Small intestine (tissue), 7 donors: ENCODE measurements around the gene AOPEP. TPM values are rescaled to one million over a fixed set of nuclear protein-coding genes. Genes with fewer than 3 reads are reported as not detected.

Experiments
- DNase-seq, 2 donors: peaks; one replicate each; pipeline versions ENCODE4 v3.0.0 to v3.0.0-alpha.2; 2013
- FAIRE-seq: peaks from 2 replicates; lab custom pipeline; 2012; peaks lifted over from hg19 to GRCh38; lab: Jason Lieb, UNC
- H3K27ac ChIP-seq, 3 donors: one replicate each; pipeline ENCODE4 v1.5.1; 2013; ENCODE audit warnings: low read length in 2 of 3, mild to moderate bottlenecking in 2 of 3, control low read depth in 1 of 3, inconsistent platforms in 1 of 3, low read depth in 1 of 3, moderate library complexity in 1 of 3
- H3K27me3 ChIP-seq, 3 donors: one replicate each; pipeline ENCODE4 v1.6.1; 2013; ENCODE audit warnings: low read length in 3 of 3, inconsistent platforms in 1 of 3; ENCODE audit not compliant: control insufficient read depth in 3 of 3, insufficient read depth in 3 of 3
- H3K36me3 ChIP-seq, 3 donors: one replicate each; pipeline ENCODE4 v1.6.1; 2013; ENCODE audit warnings: low read length in 3 of 3, inconsistent platforms in 1 of 3, low read depth in 1 of 3, mild to moderate bottlenecking in 1 of 3, moderate library complexity in 1 of 3; ENCODE audit not compliant: control insufficient read depth in 3 of 3, insufficient read depth in 2 of 3
- H3K4me1 ChIP-seq, 3 donors: one replicate each; pipeline ENCODE4 v1.6.1; 2013; ENCODE audit warnings: low read length in 2 of 3, inconsistent platforms in 1 of 3, low read depth in 1 of 3, mild to moderate bottlenecking in 1 of 3, moderate library complexity in 1 of 3; ENCODE audit not compliant: control insufficient read depth in 3 of 3, insufficient read depth in 2 of 3
- H3K4me3 ChIP-seq, 3 donors: one replicate each; pipeline ENCODE4 v1.5.1; 2013; ENCODE audit warnings: low read length in 3 of 3, control low read depth in 1 of 3, inconsistent platforms in 1 of 3, low read depth in 1 of 3, mild to moderate bottlenecking in 1 of 3, moderate library complexity in 1 of 3
- H3K9me3 ChIP-seq, 2 donors: one replicate each; pipeline ENCODE4 v1.6.1; 2013; ENCODE audit warnings: low read depth in 1 of 2, low read length in 1 of 2; ENCODE audit not compliant: control insufficient read depth in 2 of 2, insufficient read depth in 1 of 2
- WGBS, 3 donors: extraction: QIAGEN DNeasy Blood & Tissue Kit; methylation state at CpG; one replicate each; pipeline ENCODE4 v1.1.7; 2013; 5-methylcytosine and 5-hydroxymethylcytosine counted together
- polyA plus RNA-seq, 4 donors: library from polyadenylated mRNA; stranded (reverse) in 3 of 4; unstranded in 1 of 4; fragments of 200-250 nt in 3 of 4; fragments of 120-200 nt in 1 of 4; gene quantifications; one replicate each; pipeline versions ENCODE4 v1.2.1 to v1.2.3, GENCODE V29; 2013
- donor health status: healthy with polysubstance abuse.
- donor health status: control.
- donor health status: control.
- donor health status: Bipolar disorder and iron deficiency.
- donor health status: healthy.

The AOPEP gene
- polyA plus RNA-seq, 4 donors = 26.3 to 34.7 (median 28.4) TPM

- H3K4me3 ChIP-seq = no peak overlapping the region
- H3K36me3 ChIP-seq = no peaks in the 10 kb centered on the region
- FAIRE-seq = no peak
- peak; percentile 62 to 77 for DNase-seq
- WGBS, 3 donors = 30 to 39% (median 37%) methylated on average over 4 of the region's 4 CpGs
- H3K9me3 ChIP-seq = peaks cover 0 to 3% of the 10 kb centered on the region in 2 donors
- H3K4me1 ChIP-seq = peaks cover 0 to 20% (median 2%) of the 10 kb centered on the region in 3 donors
- H3K27me3 ChIP-seq = no peaks in the 10 kb centered on the region
- peak overlapping the region in 1 of 3 donors; percentile 49 for H3K27ac ChIP-seq
These were observed 22.9 kb upstream of the AOPEP start for GRCh38 chr9:94703488-94704140.

DNA sequence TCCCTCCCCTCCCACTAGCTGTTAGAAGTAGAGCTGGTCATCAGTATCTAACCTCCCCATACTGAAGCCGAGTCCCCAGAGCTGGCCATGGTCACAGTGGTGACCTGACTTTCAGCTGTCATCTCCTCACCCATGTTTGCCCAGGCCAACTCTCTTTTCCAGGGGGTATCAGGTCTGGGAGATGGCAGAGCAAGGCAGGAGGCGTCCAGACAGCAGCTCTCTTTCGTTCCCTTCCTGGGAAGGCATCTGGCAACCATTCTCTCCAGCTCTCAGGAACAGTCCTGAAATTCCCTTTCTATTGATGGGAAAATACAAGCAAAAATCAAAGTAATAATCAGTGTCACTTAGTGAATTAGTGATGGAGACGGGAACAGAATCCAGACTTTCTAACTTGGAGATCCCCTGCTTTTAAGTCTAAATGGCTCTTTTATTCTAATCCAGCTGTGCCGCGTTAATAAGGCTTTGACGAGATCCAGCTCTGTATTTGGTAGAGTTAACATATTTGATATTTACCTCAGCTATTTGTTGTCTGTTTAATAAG is 21.3 kb upstream of the AOPEP start:
- Histone ChIP-seq H3K36me3 (no peaks in the 10 kb centered on the region), H3K27me3 (no peaks in the 10 kb centered on the region), H3K4me1 (peaks cover 0 to 20% (median 2%) of the 10 kb centered on the region in 3 donors), H3K4me3 (no peak overlapping the region), H3K9me3 (peaks cover 0 to 3% of the 10 kb centered on the region in 2 donors), H3K27ac (no peak overlapping the region)
- DNase-seq (no peak), FAIRE-seq (no peak)
- WGBS, 3 donors = 75 to 90% (median 83%) methylated on average over 7 of the region's 7 CpGs

DNA sequence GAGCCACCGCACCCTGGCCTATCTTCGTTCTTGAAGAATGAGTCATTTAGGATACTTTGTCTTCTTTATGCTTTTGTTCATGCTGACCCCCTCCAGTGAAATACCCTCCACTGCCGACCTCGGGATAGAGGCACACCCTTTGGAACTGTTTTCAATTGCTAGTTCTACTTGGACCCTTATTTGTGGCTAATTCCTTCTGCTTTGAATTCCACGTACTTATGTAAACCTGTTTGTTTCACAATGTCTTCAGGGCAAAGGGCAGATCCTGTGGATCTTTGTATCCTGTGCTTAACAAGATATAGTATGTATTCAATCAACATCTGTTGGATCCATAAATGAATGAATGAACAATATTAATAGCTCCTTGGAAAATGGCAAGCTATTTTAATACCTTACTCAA is 19.6 kb upstream of the AOPEP start:
- WGBS, 3 donors = 30 to 63% (median 46%) methylated on average over 5 of the region's 5 CpGs
- FAIRE-seq = no peak
- H3K27ac ChIP-seq = peak overlapping the region in 1 of 3 donors; percentile 47
- no peaks in the 10 kb centered on the region for H3K36me3 ChIP-seq
- H3K9me3 ChIP-seq = peaks cover 0 to 3% of the 10 kb centered on the region in 2 donors
- DNase-seq = peak; percentile 71 to 79
- no peak overlapping the region for H3K4me3 ChIP-seq
- peaks cover 0 to 20% (median 2%) of the 10 kb centered on the region in 3 donors for H3K4me1 ChIP-seq
- H3K27me3 ChIP-seq = no peaks in the 10 kb centered on the region

DNA sequence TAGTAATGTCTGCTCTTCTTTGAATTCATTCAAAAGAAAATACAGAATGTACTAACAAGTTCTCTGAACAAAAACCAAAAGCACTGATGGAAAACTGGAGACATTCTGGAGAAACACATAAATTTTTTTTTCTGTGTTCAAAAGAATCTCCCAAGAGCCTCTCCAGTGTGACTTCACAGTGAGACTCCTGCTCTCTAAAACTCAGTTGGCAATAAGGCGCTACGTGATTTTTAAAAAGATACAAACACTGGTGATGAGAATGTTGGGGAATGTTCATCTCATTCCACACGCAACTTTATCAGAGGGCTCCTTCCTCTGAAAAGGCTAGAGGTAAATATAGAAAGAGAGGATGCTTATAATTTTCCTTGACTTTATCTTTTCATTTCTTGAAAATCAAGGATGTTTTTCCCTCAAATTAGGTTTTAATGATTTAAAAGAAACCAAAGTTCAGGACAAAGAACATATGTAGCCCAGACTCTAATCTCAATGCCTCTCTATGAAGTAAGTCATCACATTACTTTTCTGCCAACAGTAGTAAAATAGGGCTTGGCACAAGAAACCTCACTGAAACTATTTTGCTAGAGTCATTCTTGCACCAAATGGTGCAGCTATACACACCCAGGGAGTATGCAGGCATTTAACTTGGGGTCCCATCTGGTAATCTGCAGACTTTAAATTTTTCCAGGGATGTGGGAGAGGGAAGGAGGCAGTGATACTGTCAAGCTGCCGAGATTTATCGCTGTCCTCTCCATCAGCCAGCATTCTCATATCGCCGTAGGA is 12.9 kb upstream of the AOPEP start:
- Histone ChIP-seq H3K9me3 (no peaks in the 10 kb centered on the region), H3K36me3 (no peaks in the 10 kb centered on the region), H3K27me3 (no peaks in the 10 kb centered on the region), H3K4me3 (no peak overlapping the region), H3K27ac (no peak overlapping the region), H3K4me1 (peaks cover 0 to 3% (median 0%) of the 10 kb centered on the region in 3 donors)
- FAIRE-seq = no peak
- WGBS, 3 donors = 91 to 96% (median 93%) methylated on average over 7 of the region's 7 CpGs
- DNase-seq = no peak

- H3K4me3 ChIP-seq = no peak overlapping the region
- H3K9me3 ChIP-seq = no peaks in the 10 kb centered on the region
- no peak overlapping the region for H3K27ac ChIP-seq
- H3K36me3 ChIP-seq = no peaks in the 10 kb centered on the region
- 80 to 87% (median 86%) methylated on average over 4 of the region's 4 CpGs for WGBS, 3 donors
- FAIRE-seq (no peak), DNase-seq (no peak)
- peaks cover 0 to 3% (median 0%) of the 10 kb centered on the region in 3 donors for H3K4me1 ChIP-seq
- H3K27me3 ChIP-seq = no peaks in the 10 kb centered on the region
These were observed 12.0 kb upstream of the AOPEP start for GRCh38 chr9:94714494-94714893.

DNA sequence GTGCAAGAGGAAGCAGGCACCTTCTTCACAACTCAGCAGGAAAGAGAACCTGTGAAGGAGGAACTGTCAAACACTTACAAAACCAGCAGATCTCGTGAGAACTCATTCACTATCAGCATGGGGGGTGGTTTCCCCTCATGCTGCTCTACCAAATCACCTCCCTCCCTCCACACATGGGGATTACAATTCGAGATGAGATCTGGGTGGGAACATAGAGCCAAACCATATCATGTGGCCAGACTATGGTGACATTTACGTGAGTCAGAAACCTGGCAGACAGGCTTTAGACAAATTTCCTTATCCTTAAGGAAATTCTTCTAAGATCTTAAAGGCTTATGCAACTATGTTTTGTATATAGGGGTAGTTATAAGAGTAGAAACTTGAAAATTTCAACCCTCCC is 8.7 kb upstream of the AOPEP start:
- Histone ChIP-seq H3K36me3 (no peaks in the 10 kb centered on the region), H3K27ac (no peak overlapping the region), H3K4me3 (no peak overlapping the region), H3K9me3 (no peaks in the 10 kb centered on the region), H3K27me3 (no peaks in the 10 kb centered on the region), H3K4me1 (peaks cover 0 to 3% (median 0%) of the 10 kb centered on the region in 3 donors)
- FAIRE-seq (no peak), DNase-seq (no peak)
- WGBS, 3 donors = 69 to 72% (median 69%) methylated on average over 3 of the region's 3 CpGs

DNA sequence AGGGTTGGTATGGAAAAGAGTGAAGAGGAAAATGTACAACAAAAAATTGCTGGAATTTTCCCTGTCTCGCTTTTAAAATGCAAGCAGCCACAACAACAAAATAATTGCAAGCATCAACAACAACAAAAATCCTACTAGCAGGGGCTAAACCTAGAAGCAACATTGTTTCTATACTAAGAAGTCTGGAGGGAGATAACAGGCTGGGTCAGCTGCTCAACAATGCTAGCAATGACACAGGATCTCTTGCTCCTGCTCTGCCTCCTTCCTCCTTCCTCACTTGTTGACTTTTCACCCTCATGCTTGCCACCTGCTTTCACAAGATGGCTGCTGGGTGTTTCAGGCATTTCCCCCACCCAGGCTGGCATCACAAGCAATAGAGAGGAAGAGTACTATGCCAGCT is 7.6 kb upstream of the AOPEP start:
- Histone ChIP-seq H3K27ac (no peak overlapping the region), H3K36me3 (no peaks in the 10 kb centered on the region), H3K4me3 (no peak overlapping the region), H3K27me3 (no peaks in the 10 kb centered on the region), H3K4me1 (peaks cover 0 to 3% (median 0%) of the 10 kb centered on the region in 3 donors), H3K9me3 (no peaks in the 10 kb centered on the region)
- DNase-seq (no peak), FAIRE-seq (no peak)
- WGBS, 3 donors = 88 to 96% (median 90%) methylated on average over 1 of the region's 1 CpG

GRCh38 chr9:94719878-94720277 is 6.6 kb upstream of the AOPEP start:
- FAIRE-seq = no peak
- H3K27me3 ChIP-seq = no peaks in the 10 kb centered on the region
- H3K4me3 ChIP-seq = no peak overlapping the region
- peaks cover 0 to 3% (median 0%) of the 10 kb centered on the region in 3 donors for H3K4me1 ChIP-seq
- WGBS, 3 donors = 77 to 87% (median 83%) methylated on average over 4 of the region's 4 CpGs
- no peaks in the 10 kb centered on the region for H3K36me3 ChIP-seq
- no peaks in the 10 kb centered on the region for H3K9me3 ChIP-seq
- DNase-seq = no peak
- no peak overlapping the region for H3K27ac ChIP-seq
